ENCODE data around the gene ABLIM3. TPM values are rescaled to one million over a fixed set of nuclear protein-coding genes. Genes with fewer than 3 reads are reported as not detected.

ABLIM3 gene
- total and polyA plus RNA-seq, 2 of the 13 experiments (the other 11 are each of a cell fraction or from before 2014, with no cell fraction given): 0.53 to 6.3 TPM

DNA sequence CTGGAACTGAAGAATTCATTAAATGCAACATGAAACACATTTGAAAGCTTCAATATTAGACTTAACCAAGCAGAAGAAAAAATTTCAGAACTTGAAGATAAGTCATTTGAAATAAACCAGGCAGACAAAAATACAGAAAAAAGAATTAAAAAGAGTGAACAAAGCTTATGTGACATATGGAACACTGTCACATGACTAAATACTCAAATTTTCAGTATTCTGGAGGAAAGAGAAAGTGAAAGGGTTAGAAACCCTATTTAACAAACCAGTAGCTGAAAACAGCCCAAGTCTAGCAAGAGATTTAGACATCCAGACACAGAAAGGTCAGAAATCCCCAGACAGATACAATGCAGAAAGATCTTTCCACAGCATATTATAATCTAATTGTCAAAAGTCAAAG, 41.4 kb upstream of the ABLIM3 start (continued):
- TF ChIP-seq, protein P1, sequence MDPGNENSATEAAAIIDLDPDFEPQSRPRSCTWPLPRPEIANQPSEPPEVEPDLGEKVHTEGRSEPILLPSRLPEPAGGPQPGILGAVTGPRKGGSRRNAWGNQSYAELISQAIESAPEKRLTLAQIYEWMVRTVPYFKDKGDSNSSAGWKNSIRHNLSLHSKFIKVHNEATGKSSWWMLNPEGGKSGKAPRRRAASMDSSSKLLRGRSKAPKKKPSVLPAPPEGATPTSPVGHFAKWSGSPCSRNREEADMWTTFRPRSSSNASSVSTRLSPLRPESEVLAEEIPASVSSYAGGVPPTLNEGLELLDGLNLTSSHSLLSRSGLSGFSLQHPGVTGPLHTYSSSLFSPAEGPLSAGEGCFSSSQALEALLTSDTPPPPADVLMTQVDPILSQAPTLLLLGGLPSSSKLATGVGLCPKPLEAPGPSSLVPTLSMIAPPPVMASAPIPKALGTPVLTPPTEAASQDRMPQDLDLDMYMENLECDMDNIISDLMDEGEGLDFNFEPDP (CRISPR knock-in tag; conservative IDR thresholded peaks at IDR 0.05): no peak
- TF ChIP-seq GZF1 (CRISPR knock-in tag; IDR thresholded peaks at IDR 0.05) (no peak), KLF15 (CRISPR knock-in tag; IDR thresholded peaks at IDR 0.05; ENCODE audit: borderline replicate concordance) (no peak), NFRKB (IDR thresholded peaks at IDR 0.05) (no peak)

DNA sequence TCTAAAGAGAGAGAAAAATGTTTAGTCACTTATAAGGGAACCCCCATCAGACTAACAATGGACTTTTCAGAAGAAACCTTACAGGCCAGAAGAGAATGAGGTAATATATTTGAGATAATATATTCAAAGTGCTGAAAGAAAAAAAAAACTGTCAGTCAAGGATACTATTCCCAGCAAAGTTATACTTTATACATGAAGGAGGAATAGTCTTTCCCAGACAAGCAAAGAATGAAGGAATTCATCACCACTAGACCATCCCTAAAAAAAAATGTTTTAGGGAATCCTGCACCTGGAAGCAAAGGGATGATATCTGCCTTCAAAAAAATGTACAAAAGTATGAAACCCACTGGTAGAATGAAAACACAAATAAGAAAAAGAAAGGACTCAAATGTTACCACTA, 41.0 kb upstream of the ABLIM3 start:
- Histone ChIP-seq H3K36me3 (replicated peaks in 1 of 2; ENCODE audit: control insufficient read depth in 1 of 2, insufficient read depth in 2 of 2, low read length in 2 of 2) (no peaks in the 10 kb centered on the region), H3K4me2 (ENCODE audit: low read depth, low read length) (no peak overlapping the region), H3K4me3 (replicated peaks in 1 of 3; ENCODE audit: insufficient read depth in 1 of 3, low read depth in 2 of 3, low read length in 3 of 3) (no peak overlapping the region), H4K20me1 (ENCODE audit: insufficient read depth, low read length) (no peaks in the 10 kb centered on the region), H3K4me1 (ENCODE audit: insufficient read depth, low read length) (no peaks in the 10 kb centered on the region), H3K27me3 (ENCODE audit: control insufficient read depth in 1 of 2, insufficient read depth in 2 of 2, low read length in 2 of 2) (no peaks in the 10 kb centered on the region), H3K9ac (ENCODE audit: insufficient read depth, low read depth, low read length) (no peak overlapping the region), H3K79me2 (ENCODE audit: insufficient read depth, low read length) (no peaks in the 10 kb centered on the region), H2AFZ (ENCODE audit: low read length) (no peak overlapping the region), H3K9me3 (ENCODE audit: low read length) (peaks cover 13% of the 10 kb centered on the region; the same call in 1 of the 2 replicates), H3K27ac (ENCODE audit: extremely low read length, insufficient read depth, low read length) (no peak overlapping the region)
- no peak for FAIRE-seq
- intact Hi-C loops (cut with micrococcal nuclease; ENCODE audit: unreplicated experiment): no loop called here
- no peak for TF ChIP-seq ZNF33A (CRISPR knock-in tag; IDR thresholded peaks at IDR 0.05; ENCODE audit: borderline replicate concordance)
- no peak for TF ChIP-seq NRL (CRISPR knock-in tag; IDR thresholded peaks at IDR 0.05; ENCODE audit: borderline replicate concordance)
- no peak for TF ChIP-seq ZNF776 (CRISPR knock-in tag; IDR thresholded peaks at IDR 0.05)
- POLR2A ChIA-PET: no interaction called here
- in situ Hi-C loops (cut with HindIII; ENCODE audit: extremely low pct_ligation_motif_present, low pct_unique_long_range_greater_than_20kb): no loop called here
- CTCF ChIA-PET (ENCODE audit: low intra/inter-chr PET ratio, low total read pairs): no interaction called here
- no peak for DNase-seq (ENCODE audit: low spot score)
- BruUV-seq (replicated peaks): no TSS peak
- ATAC-seq: no peak
